ENCODE measurements around the gene GPR17.

The GPR17 gene

DNA sequence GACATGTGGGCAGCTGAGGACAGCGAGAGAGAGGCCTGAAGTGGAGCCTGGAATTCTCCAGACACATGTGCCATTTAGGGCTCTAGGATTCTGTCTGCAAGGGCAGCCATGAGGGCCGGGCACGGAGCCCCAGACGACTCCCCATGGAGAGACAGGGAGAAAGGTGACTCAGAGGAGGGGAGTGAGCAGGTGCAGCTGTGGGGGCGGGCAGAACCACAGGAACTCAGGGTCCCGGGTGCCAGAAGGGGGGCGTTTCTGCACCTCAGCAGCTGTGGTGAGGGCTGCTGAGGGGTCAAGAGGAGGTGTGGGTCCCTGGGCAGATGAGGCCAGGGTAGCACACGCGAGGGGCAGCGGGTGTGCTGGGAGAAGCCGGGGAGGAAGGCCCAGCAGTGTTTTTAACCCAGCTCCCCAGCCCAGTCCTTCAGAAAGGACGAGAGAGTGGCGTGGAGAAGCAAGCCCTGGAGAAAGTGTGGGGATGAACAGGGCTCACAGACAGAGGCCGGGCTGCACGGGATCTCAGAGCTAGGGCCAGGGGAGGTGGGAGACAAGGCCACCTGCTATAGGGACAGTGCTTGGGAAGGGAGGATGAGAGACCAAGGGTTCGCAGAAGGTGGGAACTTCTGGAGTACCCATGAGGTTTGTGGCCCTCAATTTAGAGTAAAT, 7.6 kb downstream of the GPR17 start:
- H3K4me3 ChIP-seq (ENCODE audit: low read depth, low read length) = no peak overlapping the region
- DNase-seq (ENCODE audit: low read depth) = no peak
- TF ChIP-seq, protein P1, sequence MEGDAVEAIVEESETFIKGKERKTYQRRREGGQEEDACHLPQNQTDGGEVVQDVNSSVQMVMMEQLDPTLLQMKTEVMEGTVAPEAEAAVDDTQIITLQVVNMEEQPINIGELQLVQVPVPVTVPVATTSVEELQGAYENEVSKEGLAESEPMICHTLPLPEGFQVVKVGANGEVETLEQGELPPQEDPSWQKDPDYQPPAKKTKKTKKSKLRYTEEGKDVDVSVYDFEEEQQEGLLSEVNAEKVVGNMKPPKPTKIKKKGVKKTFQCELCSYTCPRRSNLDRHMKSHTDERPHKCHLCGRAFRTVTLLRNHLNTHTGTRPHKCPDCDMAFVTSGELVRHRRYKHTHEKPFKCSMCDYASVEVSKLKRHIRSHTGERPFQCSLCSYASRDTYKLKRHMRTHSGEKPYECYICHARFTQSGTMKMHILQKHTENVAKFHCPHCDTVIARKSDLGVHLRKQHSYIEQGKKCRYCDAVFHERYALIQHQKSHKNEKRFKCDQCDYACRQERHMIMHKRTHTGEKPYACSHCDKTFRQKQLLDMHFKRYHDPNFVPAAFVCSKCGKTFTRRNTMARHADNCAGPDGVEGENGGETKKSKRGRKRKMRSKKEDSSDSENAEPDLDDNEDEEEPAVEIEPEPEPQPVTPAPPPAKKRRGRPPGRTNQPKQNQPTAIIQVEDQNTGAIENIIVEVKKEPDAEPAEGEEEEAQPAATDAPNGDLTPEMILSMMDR (conservative IDR thresholded peaks at IDR 0.05; ENCODE audit: low read depth, low read length) = no peak

DNA sequence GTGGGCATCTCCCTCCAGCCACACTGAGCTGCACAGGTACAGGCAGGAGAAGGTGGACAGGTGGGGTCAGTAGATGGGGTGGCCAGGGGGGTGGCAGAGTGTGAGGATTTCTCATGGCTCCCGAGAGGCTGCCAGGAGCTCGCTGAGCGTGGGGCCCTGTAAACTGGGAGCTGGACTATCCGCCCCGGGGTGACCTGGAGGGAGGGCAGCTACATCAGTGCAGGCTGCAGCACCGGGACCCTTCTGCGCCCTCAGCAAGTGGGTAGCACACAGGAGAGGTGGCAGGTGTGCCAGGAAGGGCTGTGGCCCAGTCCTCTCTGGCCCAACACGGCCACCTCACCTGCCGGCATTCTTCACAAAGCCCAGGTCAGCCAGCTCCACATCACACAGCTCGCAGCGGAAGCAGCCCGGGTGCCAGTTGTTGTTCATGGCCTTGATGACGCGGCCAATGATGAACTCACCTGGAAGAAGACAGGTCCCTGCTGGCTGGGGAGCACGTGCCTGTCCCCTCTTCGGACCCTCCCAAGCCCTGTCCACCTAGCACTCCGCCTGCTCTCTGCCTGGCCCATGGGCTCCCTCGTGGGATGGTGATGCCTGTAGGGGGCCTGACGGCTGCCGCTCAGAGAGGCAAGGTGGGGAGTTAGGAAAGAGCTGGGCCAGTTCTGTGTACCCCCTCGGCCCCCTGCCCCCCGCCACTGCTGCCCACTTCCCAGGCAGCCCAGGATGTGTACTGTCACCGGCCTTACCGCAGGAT, 8.3 kb downstream of the GPR17 start:
- TF ChIP-seq, protein P1 (conservative IDR thresholded peaks at IDR 0.05; ENCODE audit: low read depth, low read length) = no peak
- DNase-seq (ENCODE audit: low read depth) = no peak

DNA sequence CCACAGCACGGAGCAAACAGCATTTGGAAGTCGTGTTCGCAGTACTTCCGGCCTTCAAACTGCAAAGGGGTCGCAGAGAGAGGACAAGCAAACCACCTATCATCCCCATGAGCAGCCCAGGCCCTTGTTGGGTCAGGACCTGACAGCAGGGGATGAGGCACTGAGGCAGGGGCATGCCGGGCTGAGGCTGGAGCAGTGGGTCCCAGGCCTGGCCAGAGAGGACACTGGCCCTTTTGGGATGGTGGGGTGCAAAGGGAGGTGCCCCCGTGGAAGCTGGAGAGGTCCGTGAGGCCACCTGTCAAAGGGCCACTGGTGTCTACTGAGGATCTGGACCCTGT, 8.9 kb downstream of the GPR17 start:
- TF ChIP-seq, protein P1 (conservative IDR thresholded peaks at IDR 0.05; ENCODE audit: low read depth, low read length) = no peak
- H3K4me3 ChIP-seq (ENCODE audit: low read depth, low read length) = no peak overlapping the region

More for the DNA sequence above, 8.3 kb downstream of the GPR17 start:
- H3K4me3 ChIP-seq (ENCODE audit: low read depth, low read length) = no peak overlapping the region

DNA sequence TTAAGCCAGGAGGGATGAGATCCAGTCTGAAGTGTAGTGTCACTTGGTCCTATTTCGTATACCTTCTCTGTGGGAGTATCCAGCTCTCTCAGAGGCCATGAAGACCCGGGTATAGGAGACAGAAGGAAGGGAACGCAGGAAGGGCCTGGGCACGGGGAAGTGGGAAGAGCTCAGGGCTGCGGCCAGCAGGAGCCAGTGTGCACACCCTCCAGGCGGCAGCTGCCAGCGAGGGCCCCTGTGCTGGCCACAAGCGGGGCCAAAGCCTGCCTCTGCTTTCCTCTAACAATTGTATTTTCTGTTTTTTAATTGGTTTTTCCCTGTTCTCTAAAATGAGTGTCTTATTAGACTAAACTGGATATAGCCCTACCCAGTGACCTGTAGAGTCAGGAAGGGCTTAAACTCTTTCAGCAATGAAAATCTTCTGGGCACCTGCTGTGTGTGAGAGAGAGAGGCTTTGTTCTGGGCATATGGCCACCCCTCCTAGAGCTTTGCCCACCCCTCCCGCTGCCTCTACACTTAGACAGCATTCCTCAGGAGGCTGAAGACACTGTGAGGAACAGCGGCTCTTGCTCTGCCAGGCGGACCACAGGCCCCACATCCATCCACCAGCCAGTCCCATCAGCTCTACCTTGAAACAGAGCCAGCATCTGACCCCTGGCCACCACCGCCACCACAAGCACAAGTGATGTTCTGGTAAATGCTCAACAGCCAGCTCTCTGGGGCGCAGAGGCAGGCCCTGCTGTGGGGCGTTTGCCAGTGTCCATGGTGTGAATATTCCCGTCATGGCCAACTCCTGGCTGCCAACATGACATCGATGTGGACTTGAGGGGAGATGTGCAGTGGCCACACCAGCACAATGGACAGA, 9.5 kb downstream of the GPR17 start:
- no peak overlapping the region for H3K4me3 ChIP-seq (ENCODE audit: low read depth, low read length)
- DNase-seq (ENCODE audit: low read depth) = no peak
- TF ChIP-seq, protein P1 (conservative IDR thresholded peaks at IDR 0.05; ENCODE audit: low read depth, low read length) = no peak

More for the DNA sequence above, 8.9 kb downstream of the GPR17 start:
- no peak for DNase-seq (ENCODE audit: low read depth)

DNA sequence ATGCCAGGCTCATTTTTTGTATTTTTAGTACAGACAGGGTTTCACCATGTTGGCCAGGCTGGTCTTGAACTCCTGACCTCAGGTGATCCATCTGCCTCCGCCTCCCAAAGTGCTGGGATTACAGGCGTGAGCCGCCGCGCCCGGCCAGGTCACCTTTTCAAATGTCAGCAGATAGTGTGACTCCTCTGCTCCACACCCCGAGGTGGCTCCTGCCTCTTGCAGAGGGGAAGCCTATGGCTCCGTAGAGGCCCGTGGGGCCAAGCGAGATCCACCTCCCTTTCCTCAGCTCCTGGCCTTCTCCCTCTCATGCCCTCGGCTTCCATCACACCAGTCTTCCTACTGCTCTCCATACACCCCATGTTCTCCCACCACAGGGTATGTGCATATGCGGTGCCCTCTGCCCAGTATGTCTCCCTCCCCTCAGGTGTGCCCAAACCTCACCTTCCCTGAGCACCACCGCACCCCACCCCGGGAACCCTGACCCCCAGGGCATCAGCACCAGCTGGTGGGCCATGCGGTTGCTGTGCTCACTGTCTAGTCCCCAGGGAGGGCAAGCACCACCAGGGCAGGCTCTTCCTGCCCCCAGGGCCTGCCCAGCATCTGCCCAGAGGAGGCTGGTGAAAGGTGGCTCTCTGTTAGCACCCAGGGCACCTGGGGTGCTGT, 10.7 kb downstream of the GPR17 start:
- TF ChIP-seq, protein P1 (conservative IDR thresholded peaks at IDR 0.05; ENCODE audit: low read depth, low read length) = no peak
- no peak overlapping the region for H3K4me3 ChIP-seq (ENCODE audit: low read depth, low read length)
- no peak for DNase-seq (ENCODE audit: low read depth)

DNA sequence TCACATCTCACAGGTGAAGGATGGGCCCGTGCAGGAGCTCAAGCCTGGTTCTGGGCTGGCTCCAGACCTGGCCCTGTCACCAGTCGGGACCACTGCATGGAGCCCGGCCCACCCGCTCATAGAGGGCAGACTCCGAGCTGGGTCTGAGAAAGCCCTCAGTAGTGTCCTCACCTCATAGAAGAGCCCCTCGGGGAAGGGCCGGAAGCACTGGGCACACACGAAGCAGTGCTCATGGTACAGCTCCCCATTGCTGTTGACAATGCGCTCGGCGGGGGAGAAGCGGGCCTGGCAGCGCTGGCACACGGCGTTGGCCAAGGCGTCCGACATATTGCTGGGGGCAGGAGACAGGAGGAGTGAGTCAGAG, 11.3 kb downstream of the GPR17 start:
- TF ChIP-seq, protein P1 (conservative IDR thresholded peaks at IDR 0.05; ENCODE audit: low read depth, low read length) = no peak
- no peak for DNase-seq (ENCODE audit: low read depth)
- no peak overlapping the region for H3K4me3 ChIP-seq (ENCODE audit: low read depth, low read length)
